ENCODE data around the gene EIF5B.

- no peak for TF ChIP-seq YY1 (IDR thresholded peaks at IDR 0.05; ENCODE audit: insufficient read depth, insufficient read length)
- TF ChIP-seq ZNF274 (IDR thresholded peaks at IDR 0.05; ENCODE audit: low read depth, low read length), result no peak
- TF ChIP-seq SUZ12 (IDR thresholded peaks at IDR 0.05; ENCODE audit: extremely low read depth, insufficient read depth, insufficient read length), result no peak
These were observed 52.8 kb downstream of the EIF5B start for GRCh38 chr2:99389946-99390345.

All from NT2/D1 (cell line).